K562 (cell line): Measurements from ENCODE around the gene BGN. TPM values are rescaled to one million over a fixed set of nuclear protein-coding genes. Genes with fewer than 3 reads are reported as not detected.

Experiments
- ATAC-seq: fragments of 200-7000 bp; cut with Tn5 transposase; 3 replicates; pipeline ENCODE4 v1.9.1; 2020; ENCODE audit warnings: moderate library complexity
- BruUV-seq: library from RNA; stranded (reverse); fragments of 400-500 nt; replicated peaks from 2 replicates; lab custom pipeline; 2021; lab: Mats Ljungman, UMichigan
- CTCF ChIA-PET: fragments of 300-600 bp; formaldehyde crosslinking; extraction: SDS; loops from one replicate; lab custom pipeline; 2021; ENCODE audit warnings: low intra/inter-chr PET ratio; lab: Yijun Ruan, JAX
- POLR2A ChIA-PET: fragments of 300-600, 350-650 bp; sonication (Branson Sonifier 250); formaldehyde crosslinking; extraction: SDS; loops from one replicate; lab custom pipeline; 2021; ENCODE audit warnings: antibody characterized with exemption, inconsistent platforms; lab: Yijun Ruan, JAX
- DNase-seq, 4 experiments: peaks; one replicate each; pipeline versions ENCODE4 v3.0.0 to v3.0.0-alpha.2; 2011 to 2018; ENCODE audit warnings: low spot score in 3 of 4, mixed read lengths in 3 of 4; ENCODE audit errors: extremely low read depth in 1 of 4
- FAIRE-seq: peaks from 2 replicates; lab custom pipeline; 2011; peaks lifted over from hg19 to GRCh38; lab: Jason Lieb, UNC
- H2AFZ ChIP-seq: 2 replicates; pipeline ENCODE4 v1.6.0; 2011; ENCODE audit warnings: low read depth, low read length, control low read depth, inconsistent platforms
- H3K27ac ChIP-seq: fragments of 200-600 bp; 3 replicates; pipeline ENCODE4 v1.8.0; 2011; ENCODE audit warnings: low read depth, mild to moderate bottlenecking, control low read depth, inconsistent platforms, low read length, moderate library complexity, mixed read lengths; ENCODE audit errors: extremely low read depth
- H3K27me3 ChIP-seq, 2 experiments: fragments of 300-600 bp in 1 of 2; 2 replicates in 1 of 2; 3 replicates in 1 of 2; pipeline versions ENCODE4 v1.6.0 to v1.8.0; 2011; ENCODE audit warnings: inconsistent platforms in 2 of 2, low read length in 2 of 2, mild to moderate bottlenecking in 1 of 2, mixed read lengths in 1 of 2, moderate library complexity in 1 of 2; ENCODE audit not compliant: control insufficient read depth in 2 of 2, insufficient read depth in 2 of 2
- H3K36me3 ChIP-seq: fragments of 300-600 bp; 3 replicates; pipeline ENCODE4 v1.8.0; 2011; ENCODE audit warnings: mild to moderate bottlenecking, low read length, inconsistent platforms; ENCODE audit not compliant: control insufficient read depth, insufficient read depth
- H3K4me1 ChIP-seq, 2 experiments: fragments of 200-600 bp in 1 of 2; replicated peaks in 1 of 2; 2 replicates in 1 of 2; 3 replicates in 1 of 2; pipeline versions ENCODE4 v1.5.1 to v1.8.0; 2011; ENCODE audit warnings: inconsistent platforms in 2 of 2, low read length in 2 of 2, mild to moderate bottlenecking in 1 of 2, mixed read lengths in 1 of 2, moderate library complexity in 1 of 2; ENCODE audit not compliant: control insufficient read depth in 2 of 2, insufficient read depth in 2 of 2
- H3K4me2 ChIP-seq: 2 replicates; pipeline ENCODE4 v1.6.1; 2011; ENCODE audit warnings: low read length, control low read depth, inconsistent platforms, mixed read lengths; ENCODE audit not compliant: insufficient read depth
- H3K4me3 ChIP-seq: fragments of 200-600 bp; sonication (generic), shearing (Covaris generic); 2 replicates; pipeline ENCODE4 v1.5.1; 2016; ENCODE audit warnings: control low read depth, inconsistent platforms
- H3K79me2 ChIP-seq: fragments of 200-600 bp; 3 replicates; pipeline ENCODE4 v1.8.0; 2011; ENCODE audit warnings: low read length, inconsistent platforms; ENCODE audit not compliant: control insufficient read depth, insufficient read depth
- H3K9ac ChIP-seq, 2 experiments: 2 replicates each; pipeline versions ENCODE4 v1.6.0 to v1.6.1; 2011; ENCODE audit warnings: low read depth in 2 of 2, low read length in 2 of 2, control low read depth in 1 of 2, inconsistent platforms in 1 of 2, mild to moderate bottlenecking in 1 of 2, mixed read lengths in 1 of 2; ENCODE audit not compliant: insufficient read depth in 1 of 2
- H3K9me1 ChIP-seq: one replicate; pipeline ENCODE4 v1.6.0; 2011; ENCODE audit warnings: inconsistent platforms, mild to moderate bottlenecking, low read length, moderate library complexity; ENCODE audit not compliant: control insufficient read depth, insufficient read depth
- H3K9me3 ChIP-seq: replicated peaks from 2 replicates; pipeline ENCODE4 v1.5.1; 2011; ENCODE audit warnings: low read depth, low read length, inconsistent platforms; ENCODE audit not compliant: control insufficient read depth, insufficient read depth
- H4K20me1 ChIP-seq: replicated peaks from 2 replicates; pipeline ENCODE4 v1.6.1; 2011; ENCODE audit warnings: low read length, inconsistent platforms, mixed read lengths; ENCODE audit not compliant: control insufficient read depth, insufficient read depth
- ADNP ChIP-seq: fragments of 200-800 bp; sonication (Bioruptor generic); IDR thresholded peaks from 2 replicates; pipeline ENCODE4 v1.6.1; 2016; ENCODE audit warnings: missing genetic modification characterization, missing compliant biosample characterization
- ATF6 ChIP-seq: sonication (generic); formaldehyde crosslinking; IDR thresholded peaks from 2 replicates; pipeline ENCODE4 v1.4.0; 2020; ENCODE audit warnings: mild to moderate bottlenecking, missing genetic modification reagents
- CGGBP1 ChIP-seq: fragments of 250-450 bp; sonication (Bioruptor Pico); IDR thresholded peaks from 2 replicates; pipeline ENCODE4 v1.9.0; 2021; ENCODE audit warnings: mild to moderate bottlenecking
- DACH1 ChIP-seq: fragments of 450-650 bp; IDR thresholded peaks from 2 replicates; pipeline ENCODE4 v1.6.1; 2018; ENCODE audit not compliant: partially characterized antibody
- DNMT1 ChIP-seq: fragments of 450-650 bp; IDR thresholded peaks from 2 replicates; pipeline ENCODE4 v1.6.1; 2016; ENCODE audit warnings: antibody characterized with exemption, mild to moderate bottlenecking
- DPF2 ChIP-seq: fragments of 450-650 bp; IDR thresholded peaks from 2 replicates; pipeline ENCODE4 v1.6.1; 2016
- ELK3 ChIP-seq: fragments of 450-650 bp; formaldehyde crosslinking; IDR thresholded peaks from 2 replicates; pipeline ENCODE4 v1.4.0; 2020; ENCODE audit warnings: mild to moderate bottlenecking
- ESRRA ChIP-seq: fragments of 450-650 bp; IDR thresholded peaks from 2 replicates; pipeline ENCODE4 v1.6.1; 2014; ENCODE audit warnings: low read depth, mild to moderate bottlenecking, moderate library complexity, borderline replicate concordance
- HNRNPUL1 ChIP-seq: fragments of 200-400 bp; formaldehyde crosslinking; IDR thresholded peaks from 2 replicates; pipeline ENCODE4 v1.6.1; 2017; ENCODE audit warnings: low read length
- KLF10 ChIP-seq: fragments of 250-450 bp; sonication (Bioruptor Pico); IDR thresholded peaks from 2 replicates; pipeline ENCODE4 v1.6.1; 2021; ENCODE audit warnings: matching md5 sums
- MIER1 ChIP-seq: fragments of 450-650 bp; IDR thresholded peaks from 2 replicates; pipeline ENCODE4 v1.6.1; 2016; ENCODE audit warnings: antibody characterized with exemption, mild to moderate bottlenecking, low read depth
- NCOA4 ChIP-seq: fragments of 450-650 bp; IDR thresholded peaks from 2 replicates; pipeline ENCODE4 v1.6.1; 2018; ENCODE audit warnings: mild to moderate bottlenecking; ENCODE audit not compliant: partially characterized antibody
- PML ChIP-seq: IDR thresholded peaks from 2 replicates; pipeline ENCODE4 v1.6.1; 2012; ENCODE audit warnings: low read length, inconsistent platforms
- SP1 ChIP-seq: sonication (generic); formaldehyde crosslinking; IDR thresholded peaks from 2 replicates; pipeline ENCODE4 v1.8.1; 2022; ENCODE audit warnings: mild to moderate bottlenecking, missing genetic modification reagents
- SRSF3 ChIP-seq: fragments of 200-400 bp; formaldehyde crosslinking; IDR thresholded peaks from 2 replicates; pipeline ENCODE4 v1.6.1; 2016; ENCODE audit warnings: mild to moderate bottlenecking, low read length, moderate library complexity; ENCODE audit not compliant: insufficient read depth
- TGIF2 ChIP-seq: sonication (generic); formaldehyde crosslinking; IDR thresholded peaks from 2 replicates; pipeline ENCODE4 v1.8.1; 2022; ENCODE audit warnings: mild to moderate bottlenecking, missing genetic modification reagents, moderate library complexity
- U2AF1 ChIP-seq: fragments of 200-400 bp; formaldehyde crosslinking; optimal IDR thresholded peaks from 2 replicates; pipeline ENCODE3; 2017; ENCODE audit warnings: mild to moderate bottlenecking, low read depth, low read length, moderate library complexity
- USF1 ChIP-seq: sonication (generic); formaldehyde crosslinking; IDR thresholded peaks from 2 replicates; pipeline ENCODE4 v1.9.0; 2022; ENCODE audit warnings: mild to moderate bottlenecking, missing genetic modification reagents
- ZC3H11A ChIP-seq: IDR thresholded peaks from 2 replicates; pipeline ENCODE4 v1.6.1; 2012; ENCODE audit warnings: low read depth, low read length, improper control_type of control experiment
- ZKSCAN3 ChIP-seq: fragments of 250-450 bp; sonication (Bioruptor Pico); IDR thresholded peaks from 2 replicates; pipeline ENCODE4 v1.4.0; 2020
- WGBS: fragments of 100-300 bp; shearing (Covaris generic); methylation state at CpG from one replicate; pipeline ENCODE4 v1.1.6; 2016; ENCODE audit warnings: low coverage, mixed read lengths; ENCODE audit not compliant: insufficient coverage; ENCODE audit errors: missing lambda C conversion rate; 5-methylcytosine and 5-hydroxymethylcytosine counted together
- in situ Hi-C: fragments of 300-500 bp; cut with MboI; formaldehyde crosslinking; loops from 4 replicates; pipeline ENCODE4 v1.15.0; 2018; ENCODE audit warnings: inconsistent platforms, mixed read lengths
- intact Hi-C: fragments of 100-400 bp; cut with micrococcal nuclease; formaldehyde crosslinking; loops from 2 replicates; pipeline ENCODE4 v1.14.2; 2022
- polyA plus RNA-seq, 8 experiments: library from polyadenylated mRNA; depleted of rRNA in 4 of 8; stranded (reverse) in 5 of 8; unstranded in 3 of 8; fragments of >200 nt; fragmentation: Nextera tagmentation in 2 of 8; fragmentation: Illumina TruSeq in 1 of 8; extraction: Ambion mirVana in 2 of 8; extraction: Trizol in 1 of 8; gene quantifications; 2 replicates each; pipeline versions ENCODE4 v1.2.1 to v1.2.3, GENCODE V29; 2011 to 2014; ENCODE audit warnings: inconsistent platforms in 1 of 8, missing spikeins in 1 of 8
- total RNA-seq, 7 experiments: library from RNA; depleted of rRNA in 6 of 7; stranded (reverse); fragments of >200 nt in 6 of 7; fragmentation: Illumina TruSeq in 2 of 7; extraction: Trizol in 2 of 7; gene quantifications; 2 replicates each; pipeline versions ENCODE4 v1.2.1 to v1.2.3, GENCODE V29; 2011 to 2021; ENCODE audit warnings: low replicate concordance in 1 of 7

BGN gene
- total and polyA plus RNA-seq, 9 of the 15 experiments (the other 6 are each of a cell fraction or from before 2014, with no cell fraction given), result 0.11 TPM; not detected in 8

GRCh38 chrX:153509592-153509991 is 14.8 kb downstream of the BGN start:
- H3K9me1 ChIP-seq, result no peaks in the 10 kb centered on the region
- peaks cover 0 to 36% of the 10 kb centered on the region in 2 experiments; a peak in 2 of 5 replicates for H3K27me3 ChIP-seq
- H3K9me3 ChIP-seq, result no peaks in the 10 kb centered on the region
- FAIRE-seq (no peak), ATAC-seq (no peak), DNase-seq (no peak)
- H3K9ac ChIP-seq, result no peak overlapping the region
- H3K36me3 ChIP-seq, result no peaks in the 10 kb centered on the region
- ChIA-PET CTCF (no interaction called here), POLR2A (interaction anchor here (0.6 kb wide), 1 partner anchor 164 kb away, joined by 3 read pairs; no protein-coding TSS in a partner anchor)
- H3K27ac ChIP-seq, result no peak overlapping the region
- in situ Hi-C loops, result no loop called here
- no TSS peak for BruUV-seq
- H4K20me1 ChIP-seq, result no peaks in the 10 kb centered on the region
- no peaks in the 10 kb centered on the region for H3K79me2 ChIP-seq
- intact Hi-C loops, result loop anchor here (5.0 kb wide), 1 partner anchor 37 kb away; the partner anchor contains the start of gene HAUS7
- no peak overlapping the region for H2AFZ ChIP-seq
- WGBS, result 3% methylated on average over 8 of the region's 14 CpGs
- no peak overlapping the region for H3K4me2 ChIP-seq
- no peak overlapping the region for H3K4me3 ChIP-seq
- TF ChIP-seq HNRNPUL1 (no peak), ELK3 (CRISPR knock-in tag) (no peak), DNMT1 (no peak), SP1 (CRISPR knock-in tag) (no peak), ADNP (no peak), ATF6 (no peak), SRSF3 (no peak), DPF2 (no peak), TGIF2 (CRISPR knock-in tag) (no peak), DACH1 (no peak), NCOA4 (no peak), CGGBP1 (CRISPR knock-in tag) (no peak), USF1 (CRISPR knock-in tag) (no peak), ESRRA (no peak), ZC3H11A (no peak), U2AF1 (no peak), ZKSCAN3 (CRISPR knock-in tag) (no peak), PML (no peak), MIER1 (no peak), KLF10 (no peak)
- peaks cover 0 to 16% of the 10 kb centered on the region in 2 experiments; a peak in 3 of 5 replicates for H3K4me1 ChIP-seq
